HL-60/S4 (cell line): ENCODE data around the gene VTCN1.
"Not testable (repeated sequence)": the region's sequence is repeated elsewhere in the genome, so short reads cannot be mapped to it uniquely, and the experiment has no call there.

Experiments used
- in situ Hi-C: fragments of 300-500 bp; cut with MboI; formaldehyde crosslinking; loops from 2 replicates; pipeline ENCODE4 v1.14.3; 2022; ENCODE audit warnings: low sequenced_read_pairs

Gene VTCN1

DNA sequence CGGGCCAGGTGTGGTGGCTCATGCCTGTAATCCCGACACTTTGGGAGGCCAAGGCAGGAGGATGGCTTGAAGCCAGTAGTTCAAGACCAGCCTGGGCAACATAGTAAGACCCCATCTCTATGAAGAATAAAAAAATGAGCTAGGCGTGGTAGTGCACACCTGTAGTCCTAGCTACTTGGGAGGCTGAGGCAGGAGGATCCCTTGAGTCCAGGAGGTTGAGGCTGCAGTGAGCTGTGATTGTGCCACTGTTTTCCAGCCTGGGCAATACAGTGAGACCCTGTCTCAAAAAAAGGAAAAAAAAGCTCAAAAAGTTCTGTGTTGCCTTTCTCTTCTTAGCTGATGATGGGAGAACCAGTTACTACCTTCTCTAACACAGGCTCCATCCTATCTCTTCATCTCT is 108.9 kb downstream of the VTCN1 start:
- in situ Hi-C loops: not testable (repeated sequence)

DNA sequence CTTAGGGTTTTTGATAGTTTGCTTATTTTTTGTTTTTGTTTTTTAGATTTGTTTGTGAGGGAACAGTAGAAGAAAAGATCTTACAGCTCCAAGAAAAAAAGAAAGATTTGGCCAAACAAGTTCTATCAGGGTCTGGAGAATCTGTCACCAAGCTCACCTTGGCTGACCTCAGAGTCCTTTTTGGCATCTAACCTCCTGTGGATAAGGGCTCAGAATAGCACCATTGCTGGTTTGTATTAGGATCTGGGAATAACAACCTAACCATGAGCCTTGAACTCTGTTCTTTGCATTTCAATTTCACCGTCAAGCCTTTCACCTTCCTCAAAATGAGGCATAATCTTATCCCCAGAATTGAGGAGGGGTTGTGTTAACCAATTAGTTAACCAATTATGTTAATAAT is 109.4 kb downstream of the VTCN1 start:
- in situ Hi-C loops: no loop called here

DNA sequence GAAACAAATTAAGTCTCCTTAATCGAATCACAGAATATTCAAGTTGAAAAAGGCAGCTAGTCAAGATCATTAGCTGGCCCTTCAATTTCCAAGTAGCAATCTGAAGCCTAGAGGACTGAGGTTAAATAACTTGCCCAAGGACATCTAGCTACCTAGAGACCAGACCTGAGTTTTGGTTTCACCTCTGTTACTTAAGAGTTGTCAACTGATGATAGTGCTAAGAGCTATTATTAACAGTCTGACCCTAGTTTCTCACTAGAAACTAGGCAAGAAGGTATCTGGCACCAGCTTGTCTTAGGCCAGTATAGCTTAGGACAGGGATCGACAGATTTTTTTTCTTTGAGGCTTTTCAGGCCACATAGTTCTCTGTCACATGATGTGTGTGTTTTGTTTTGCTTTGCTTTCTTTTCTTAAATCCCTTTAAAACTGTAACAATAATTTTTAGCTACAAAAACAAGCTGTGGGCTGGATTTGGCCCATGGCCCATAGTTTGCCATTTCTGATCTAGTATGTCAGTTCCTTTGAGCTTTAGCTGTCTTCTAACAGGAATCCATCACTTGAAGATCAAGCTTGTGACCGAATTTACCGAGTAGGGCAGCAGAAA is 112.3 kb downstream of the VTCN1 start:
- in situ Hi-C loops: no loop called here

DNA sequence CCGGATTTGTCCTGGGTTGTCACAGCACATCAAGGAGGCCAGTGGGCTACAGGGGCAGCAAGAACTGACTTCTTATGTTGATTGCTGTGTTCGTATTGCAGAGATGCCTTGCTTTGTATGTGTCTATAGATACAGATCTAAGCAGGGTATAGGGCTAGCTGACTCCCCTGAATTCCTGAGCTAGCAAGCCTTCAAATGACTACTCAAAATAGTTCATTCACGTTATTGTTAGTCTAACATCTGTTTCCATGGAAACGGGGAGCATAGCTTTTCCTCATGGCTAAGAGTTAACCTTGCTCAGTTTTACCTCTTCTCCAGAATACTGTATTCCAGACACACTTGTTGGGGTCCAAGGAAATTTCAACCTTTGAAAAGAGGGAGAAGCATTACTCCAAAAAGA is 113.3 kb downstream of the VTCN1 start:
- in situ Hi-C loops: no loop called here

DNA sequence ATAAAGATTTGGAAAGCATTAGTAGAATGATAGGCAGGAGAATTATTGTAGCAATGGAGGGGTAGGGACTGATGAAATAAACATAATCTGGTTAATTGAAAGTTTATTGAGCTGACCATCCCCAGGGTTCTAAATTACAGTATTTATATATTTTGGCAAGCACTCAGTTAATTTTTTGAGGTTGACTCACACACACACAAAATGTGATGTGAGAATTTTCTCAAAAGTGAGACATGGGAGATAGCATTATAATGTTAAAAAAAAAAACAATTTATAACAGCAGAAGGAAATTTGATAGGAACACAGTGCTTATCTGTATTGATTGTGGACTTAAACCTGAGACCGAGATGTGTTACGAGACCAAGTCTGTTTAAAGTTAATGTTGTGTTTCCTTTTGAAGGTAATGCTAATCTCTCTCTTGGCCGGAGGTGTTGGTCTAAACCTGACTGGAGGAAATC is 113.7 kb downstream of the VTCN1 start:
- in situ Hi-C loops: no loop called here

DNA sequence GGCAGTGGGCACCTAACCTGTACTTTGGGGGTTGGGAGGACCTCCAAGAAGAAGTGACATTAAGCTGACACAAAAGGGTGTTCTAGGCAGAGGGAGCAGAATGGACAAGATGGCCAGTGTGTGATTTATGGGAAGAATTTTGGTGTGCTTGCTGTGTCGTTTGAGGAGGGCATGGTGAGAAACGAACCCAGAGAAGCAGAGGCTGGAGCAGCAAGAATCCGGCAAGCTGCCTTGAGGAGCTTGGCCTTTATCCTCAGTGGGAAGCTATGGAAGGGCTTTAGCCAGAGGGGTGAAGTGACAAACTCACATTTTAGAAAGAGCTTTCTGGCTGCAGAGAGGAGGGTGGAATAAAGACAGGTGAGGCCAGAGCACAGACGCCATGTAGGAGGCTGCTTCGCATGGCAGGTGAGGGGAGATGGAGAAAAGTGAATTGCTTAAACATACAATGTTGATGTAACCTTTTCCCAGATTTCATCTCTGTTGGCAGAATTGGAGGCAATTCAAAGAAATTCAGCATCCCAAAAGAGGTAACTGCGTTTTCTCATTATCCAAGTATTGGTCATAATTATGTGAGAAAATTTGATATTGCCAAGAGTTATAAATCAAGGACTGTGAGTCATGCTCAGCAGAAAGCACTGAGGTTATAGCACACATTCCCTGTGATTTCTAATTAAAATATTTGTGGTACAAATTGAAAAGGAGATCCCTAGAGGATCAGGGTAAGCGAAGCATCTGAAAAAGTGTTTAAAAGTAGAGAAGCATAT is 115.7 kb downstream of the VTCN1 start:
- in situ Hi-C loops: no loop called here

DNA sequence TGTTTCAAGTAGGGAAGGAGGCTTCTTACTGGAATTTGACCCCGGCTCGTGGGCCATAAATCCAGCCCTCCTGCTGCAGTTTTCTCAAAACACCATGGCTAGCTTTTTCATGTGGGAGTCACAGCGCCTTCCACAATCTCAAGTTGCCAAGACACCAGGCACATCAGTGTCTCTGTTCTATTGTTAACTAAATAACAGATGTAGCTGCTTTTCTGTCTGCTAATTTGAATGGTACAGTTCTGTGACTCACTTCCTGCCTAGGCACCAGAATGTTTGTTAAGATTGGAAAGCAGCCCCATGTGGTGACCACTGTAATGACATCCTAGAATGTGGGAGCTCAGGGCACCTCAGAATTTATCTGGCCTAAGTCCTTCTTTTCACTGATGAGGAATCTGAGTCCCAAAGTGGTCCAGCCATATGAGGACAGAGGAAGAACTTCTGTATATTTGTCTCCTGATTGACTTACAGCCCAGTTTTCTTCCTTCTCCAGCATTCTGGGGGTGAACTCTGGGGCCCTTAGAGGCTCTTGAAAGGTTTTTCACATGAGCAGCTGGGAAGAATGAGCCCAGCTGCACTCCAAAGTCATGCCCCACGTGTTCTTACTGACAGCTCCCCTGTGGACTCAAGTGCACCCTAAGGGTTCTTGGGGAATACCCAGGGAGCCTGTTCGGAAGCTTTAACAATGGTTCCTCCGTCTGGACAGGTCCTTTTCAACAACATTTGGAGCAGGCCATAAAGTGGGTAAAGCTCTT is 116.7 kb downstream of the VTCN1 start:
- in situ Hi-C loops: no loop called here
